HCT116 (cell line): ENCODE measurements around the gene KCNK13. TPM values are rescaled to one million over a fixed set of nuclear protein-coding genes. Genes with fewer than 3 reads are reported as not detected.
A peak's percentile ranks its signal among the peaks of the same experiment; 100 is the strongest.

Source experiments
- ATAC-seq: fragments of 200-7000 bp; cut with Tn5 transposase; 2 replicates; pipeline ENCODE4 v1.9.1; 2020; ENCODE audit warnings: mild to moderate bottlenecking, moderate library complexity
- BruUV-seq: library from RNA; stranded (reverse); fragments of 400-500 nt; replicated peaks from 2 replicates; lab custom pipeline; 2021; lab: Mats Ljungman, UMichigan
- CTCF ChIA-PET: fragments of 300-600 bp; sonication (Branson Sonifier 250); formaldehyde crosslinking; loops from one replicate; lab custom pipeline; 2021; ENCODE audit warnings: antibody characterized with exemption; lab: Charles Lee
- POLR2A ChIA-PET: fragments of 300-600, 350-600 bp; sonication (Branson Sonifier 250); formaldehyde crosslinking; loops from one replicate; lab custom pipeline; 2021; ENCODE audit warnings: antibody characterized with exemption; lab: Charles Lee
- RAD21 ChIA-PET, 2 experiments: fragments of 300-600 bp; sonication (Branson Sonifier 250); formaldehyde crosslinking; loops; one replicate each; lab custom pipeline; 2023; ENCODE audit warnings: low total read pairs in 2 of 2; ENCODE audit not compliant: uncharacterized antibody in 2 of 2, unreplicated experiment in 2 of 2, low non-redundant PET in 1 of 2; lab: Charles Lee
- DNase-seq: peaks from one replicate; pipeline ENCODE4 v3.0.0-alpha.2; 2010; ENCODE audit warnings: low read depth, low spot score
- H2AFZ ChIP-seq: fragments of 200-600 bp; shearing (Covaris generic), sonication (generic); 2 replicates; pipeline ENCODE4 v1.6.1; 2017; ENCODE audit warnings: low read depth, mixed run types, mixed read lengths, antibody characterized with exemption, low read length; ENCODE audit not compliant: poor library complexity, severe bottlenecking
- H3K27ac ChIP-seq: 2 replicates; pipeline ENCODE4 v1.5.1; 2012; ENCODE audit warnings: low read depth, low read length
- H3K27me3 ChIP-seq: fragments of 200-600 bp; sonication (generic); 2 replicates; pipeline ENCODE4 v1.6.1; 2016; ENCODE audit warnings: mixed run types, low read length, mixed read lengths; ENCODE audit not compliant: insufficient read depth
- H3K36me3 ChIP-seq, 2 experiments: fragments of 200-500 bp in 1 of 2; fragments of 200-600 bp in 1 of 2; sonication (Bioruptor generic) in 1 of 2; sonication (generic) in 1 of 2; 2 replicates each; pipeline versions ENCODE4 v1.5.1 to v1.6.1; 2014 to 2016; ENCODE audit warnings: low read length in 2 of 2, inconsistent platforms in 1 of 2, mixed read lengths in 1 of 2, mixed run types in 1 of 2; ENCODE audit not compliant: insufficient read depth in 2 of 2, control insufficient read depth in 1 of 2
- H3K4me1 ChIP-seq, 2 experiments: fragments of 200-600 bp in 1 of 2; sonication (generic) in 1 of 2; 2 replicates each; pipeline versions ENCODE4 v1.5.1 to v1.6.1; 2012 to 2017; ENCODE audit warnings: low read length in 2 of 2, inconsistent platforms in 1 of 2, mild to moderate bottlenecking in 1 of 2, mixed read lengths in 1 of 2, mixed run types in 1 of 2, moderate library complexity in 1 of 2; ENCODE audit not compliant: insufficient read depth in 2 of 2, control insufficient read depth in 1 of 2
- H3K4me2 ChIP-seq: fragments of 200-600 bp; sonication (generic); 2 replicates; pipeline ENCODE4 v1.6.1; 2017; ENCODE audit warnings: mixed run types, low read length, mixed read lengths
- H3K4me3 ChIP-seq, 2 experiments: fragments of 200-600 bp in 1 of 2; sonication (generic) in 1 of 2; replicated peaks in 1 of 2; 2 replicates each; pipeline ENCODE4 v1.5.1; 2011 to 2016; ENCODE audit warnings: low read length in 2 of 2, control low read depth in 1 of 2, low read depth in 1 of 2, mild to moderate bottlenecking in 1 of 2, mixed read lengths in 1 of 2, mixed run types in 1 of 2
- H3K79me2 ChIP-seq: fragments of 200-600 bp; sonication (generic); 2 replicates; pipeline ENCODE4 v1.6.1; 2017; ENCODE audit warnings: mild to moderate bottlenecking, mixed run types, low read length, moderate library complexity, mixed read lengths; ENCODE audit not compliant: insufficient read depth
- H3K9ac ChIP-seq: fragments of 200-600 bp; sonication (generic); 2 replicates; pipeline ENCODE4 v1.6.1; 2016; ENCODE audit warnings: low read length, mixed read lengths
- H3K9me2 ChIP-seq: fragments of 200-600 bp; sonication (generic), shearing (Covaris generic); 2 replicates; pipeline ENCODE4 v1.6.1; 2017; ENCODE audit warnings: mixed run types, mild to moderate bottlenecking, moderate library complexity; ENCODE audit not compliant: insufficient read depth
- H3K9me3 ChIP-seq, 2 experiments: fragments of 200-500 bp in 1 of 2; fragments of 200-600 bp in 1 of 2; sonication (Bioruptor generic) in 1 of 2; sonication (generic) in 1 of 2; 2 replicates each; pipeline ENCODE4 v1.6.1; 2014 to 2017; ENCODE audit warnings: low read length in 2 of 2, mixed read lengths in 2 of 2, inconsistent platforms in 1 of 2, low read depth in 1 of 2, mild to moderate bottlenecking in 1 of 2, mixed run types in 1 of 2, moderate library complexity in 1 of 2; ENCODE audit not compliant: control insufficient read depth in 1 of 2, insufficient read depth in 1 of 2
- H4K20me1 ChIP-seq: fragments of 200-600 bp; sonication (generic), shearing (Covaris generic); 2 replicates; pipeline ENCODE4 v1.6.1; 2017; ENCODE audit warnings: mixed run types, mild to moderate bottlenecking, moderate library complexity; ENCODE audit not compliant: insufficient read depth
- EGR1 ChIP-seq: IDR thresholded peaks from 2 replicates; pipeline ENCODE4 v1.6.1; 2012; ENCODE audit warnings: low read depth
- EZH2 ChIP-seq: fragments of 200-600 bp; sonication (generic); IDR thresholded peaks from 2 replicates; pipeline ENCODE4 v1.6.1; 2017; ENCODE audit warnings: antibody characterized with exemption, mixed run types
- EZH2phosphoT487 ChIP-seq: fragments of 200-600 bp; IDR thresholded peaks from 2 replicates; pipeline ENCODE4 v1.6.1; 2018; ENCODE audit warnings: antibody characterized with exemption, borderline replicate concordance
- JUND ChIP-seq: IDR thresholded peaks from 2 replicates; pipeline ENCODE4 v1.6.1; 2012
- RAD21 ChIP-seq: IDR thresholded peaks from 2 replicates; pipeline ENCODE4 v1.6.1; 2012; ENCODE audit warnings: low read depth, mild to moderate bottlenecking
- SIN3A ChIP-seq: IDR thresholded peaks from 2 replicates; pipeline ENCODE4 v1.6.1; 2012; ENCODE audit warnings: low read depth
- SP1 ChIP-seq: IDR thresholded peaks from 2 replicates; pipeline ENCODE4 v1.6.1; 2012; ENCODE audit warnings: low read depth
- TCF7L2 ChIP-seq: IDR thresholded peaks from 2 replicates; pipeline ENCODE4 v1.7.0; 2011; ENCODE audit warnings: borderline replicate concordance, inconsistent platforms; ENCODE audit not compliant: insufficient read depth, insufficient read length; ENCODE audit errors: extremely low read depth
- intact Hi-C: fragments of 100-400 bp; cut with micrococcal nuclease; formaldehyde crosslinking; loops from 2 replicates; pipeline ENCODE4 v1.10.0; 2022
- total RNA-seq: library from RNA; stranded (reverse); gene quantifications from one replicate; pipeline ENCODE4 v1.2.1, GENCODE V29; 2021; ENCODE audit not compliant: unreplicated experiment
- TF ChIP-seq, protein P1 (sequence below), 3 experiments: fragments of 200-600 bp in 1 of 3; sonication (generic) in 1 of 3; IDR thresholded peaks in 2 of 3; conservative IDR thresholded peaks in 1 of 3; 2 replicates each; pipeline ENCODE4 v1.5.1; 2012 to 2017; ENCODE audit warnings: low read depth in 2 of 3, low read length in 2 of 3, antibody characterized with exemption in 1 of 3, borderline replicate concordance in 1 of 3, control low read depth in 1 of 3, mild to moderate bottlenecking in 1 of 3, mixed read lengths in 1 of 3, mixed run types in 1 of 3, moderate library complexity in 1 of 3; ENCODE audit not compliant: insufficient read depth in 1 of 3
- TF ChIP-seq, protein P2 (sequence below): IDR thresholded peaks from 2 replicates; pipeline ENCODE4 v1.6.1; 2012

KCNK13 gene
- total RNA-seq, 1 experiment from 2014 or later: 2.2 TPM

DNA sequence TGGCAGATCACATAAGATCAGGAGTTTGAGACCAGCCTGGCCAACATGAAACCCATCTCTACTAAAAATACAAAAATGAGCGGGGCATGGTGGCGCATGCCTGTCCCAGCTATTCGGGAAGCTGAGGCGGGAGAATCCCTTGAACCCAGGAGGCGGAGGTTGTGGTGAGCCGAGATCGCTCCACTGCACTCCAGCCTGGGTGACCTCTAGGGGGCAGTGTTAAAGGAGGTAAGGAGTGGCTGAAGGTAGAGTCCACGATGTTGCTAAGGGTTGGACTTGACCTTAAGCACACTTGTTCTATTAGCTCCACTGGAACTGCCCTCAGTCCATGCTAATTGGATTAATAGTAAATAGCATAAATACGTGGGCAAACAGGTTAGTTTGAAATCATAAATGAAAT, 132.1 kb downstream of the KCNK13 start:
- Histone ChIP-seq H3K36me3 (no peaks in the 10 kb centered on the region), H3K9ac (no peak overlapping the region), H3K9me3 (no peaks in the 10 kb centered on the region), H3K4me1 (no peaks in the 10 kb centered on the region)
- intact Hi-C loops: no loop called here
- POLR2A ChIA-PET: no interaction called here
- TF ChIP-seq SP1 (no peak), EGR1 (no peak), RAD21 (peak; percentile 28; the same call in 1 of the 2 replicates), TCF7L2 (no peak), JUND (no peak), EZH2 (no peak), EZH2phosphoT487 (no peak), SIN3A (no peak)
- TF ChIP-seq, protein P1, sequence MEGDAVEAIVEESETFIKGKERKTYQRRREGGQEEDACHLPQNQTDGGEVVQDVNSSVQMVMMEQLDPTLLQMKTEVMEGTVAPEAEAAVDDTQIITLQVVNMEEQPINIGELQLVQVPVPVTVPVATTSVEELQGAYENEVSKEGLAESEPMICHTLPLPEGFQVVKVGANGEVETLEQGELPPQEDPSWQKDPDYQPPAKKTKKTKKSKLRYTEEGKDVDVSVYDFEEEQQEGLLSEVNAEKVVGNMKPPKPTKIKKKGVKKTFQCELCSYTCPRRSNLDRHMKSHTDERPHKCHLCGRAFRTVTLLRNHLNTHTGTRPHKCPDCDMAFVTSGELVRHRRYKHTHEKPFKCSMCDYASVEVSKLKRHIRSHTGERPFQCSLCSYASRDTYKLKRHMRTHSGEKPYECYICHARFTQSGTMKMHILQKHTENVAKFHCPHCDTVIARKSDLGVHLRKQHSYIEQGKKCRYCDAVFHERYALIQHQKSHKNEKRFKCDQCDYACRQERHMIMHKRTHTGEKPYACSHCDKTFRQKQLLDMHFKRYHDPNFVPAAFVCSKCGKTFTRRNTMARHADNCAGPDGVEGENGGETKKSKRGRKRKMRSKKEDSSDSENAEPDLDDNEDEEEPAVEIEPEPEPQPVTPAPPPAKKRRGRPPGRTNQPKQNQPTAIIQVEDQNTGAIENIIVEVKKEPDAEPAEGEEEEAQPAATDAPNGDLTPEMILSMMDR (IDR thresholded peaks at IDR 0.05 in 2 of 3, conservative IDR thresholded peaks at IDR 0.05 in 1 of 3; ENCODE audit: borderline replicate concordance in 1 of 3, insufficient read depth in 1 of 3, low read depth in 2 of 3, low read length in 2 of 3): peak; percentile 35 to 76 (median 73); a peak in 5 of 6 replicates
- TF ChIP-seq, protein P2, sequence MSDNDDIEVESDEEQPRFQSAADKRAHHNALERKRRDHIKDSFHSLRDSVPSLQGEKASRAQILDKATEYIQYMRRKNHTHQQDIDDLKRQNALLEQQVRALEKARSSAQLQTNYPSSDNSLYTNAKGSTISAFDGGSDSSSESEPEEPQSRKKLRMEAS: no peak
- TF ChIP-seq, all 23 proteins: peak for 2
- Histone ChIP-seq H3K79me2 (no peaks in the 10 kb centered on the region), H2AFZ (no peak overlapping the region), H4K20me1 (no peaks in the 10 kb centered on the region), H3K4me3 (no peak overlapping the region), H3K27me3 (peaks cover 9% of the 10 kb centered on the region), H3K27ac (no peak overlapping the region), H3K4me2 (no peak overlapping the region), H3K9me2 (no peaks in the 10 kb centered on the region)
- DNase-seq (peak; percentile 22), ATAC-seq (peak; percentile 91)
- CTCF ChIA-PET: interaction anchor here (0.6 kb wide), 1 partner anchor 240 kb away, joined by 3 read pairs; the partner anchor contains the start of gene EFCAB11
- RAD21 ChIA-PET: no interaction called here
- no TSS peak for BruUV-seq
